ENCODE measurements around the gene SUCO. TPM values are rescaled to one million over a fixed set of nuclear protein-coding genes. Genes with fewer than 3 reads are reported as not detected.

SUCO gene
- total RNA-seq, 1 experiment from 2014 or later, result 32.9 TPM

- POLR2A ChIA-PET (ENCODE audit: low non-redundant PET), result no interaction called here
- Histone ChIP-seq H3K4me3 (ENCODE audit: low read depth, low read length, poor library complexity, severe bottlenecking) (no peak overlapping the region), H3K27me3 (replicated peaks; ENCODE audit: insufficient read depth, low read depth, low read length, poor library complexity) (no peaks in the 10 kb centered on the region), H3K36me3 (ENCODE audit: insufficient read depth, low read length, poor library complexity, severe bottlenecking) (no peaks in the 10 kb centered on the region), H3K4me1 (ENCODE audit: insufficient read depth, low read length, poor library complexity, severe bottlenecking) (no peaks in the 10 kb centered on the region), H3K9me3 (ENCODE audit: low read depth, low read length, poor library complexity, severe bottlenecking) (peaks cover 4% of the 10 kb centered on the region), H3K27ac (ENCODE audit: low read depth, low read length, poor library complexity, severe bottlenecking) (no peak overlapping the region)
- CTCF ChIA-PET, result no interaction called here
- intact Hi-C loops (cut with micrococcal nuclease; ENCODE audit: unreplicated experiment), result no loop called here
- no TSS peak for BruUV-seq (replicated peaks)
- TF ChIP-seq EZH2 (IDR thresholded peaks at IDR 0.05; ENCODE audit: borderline replicate concordance, low read depth, low read length, poor library complexity, severe bottlenecking), result no peak
- TF ChIP-seq, protein P1, sequence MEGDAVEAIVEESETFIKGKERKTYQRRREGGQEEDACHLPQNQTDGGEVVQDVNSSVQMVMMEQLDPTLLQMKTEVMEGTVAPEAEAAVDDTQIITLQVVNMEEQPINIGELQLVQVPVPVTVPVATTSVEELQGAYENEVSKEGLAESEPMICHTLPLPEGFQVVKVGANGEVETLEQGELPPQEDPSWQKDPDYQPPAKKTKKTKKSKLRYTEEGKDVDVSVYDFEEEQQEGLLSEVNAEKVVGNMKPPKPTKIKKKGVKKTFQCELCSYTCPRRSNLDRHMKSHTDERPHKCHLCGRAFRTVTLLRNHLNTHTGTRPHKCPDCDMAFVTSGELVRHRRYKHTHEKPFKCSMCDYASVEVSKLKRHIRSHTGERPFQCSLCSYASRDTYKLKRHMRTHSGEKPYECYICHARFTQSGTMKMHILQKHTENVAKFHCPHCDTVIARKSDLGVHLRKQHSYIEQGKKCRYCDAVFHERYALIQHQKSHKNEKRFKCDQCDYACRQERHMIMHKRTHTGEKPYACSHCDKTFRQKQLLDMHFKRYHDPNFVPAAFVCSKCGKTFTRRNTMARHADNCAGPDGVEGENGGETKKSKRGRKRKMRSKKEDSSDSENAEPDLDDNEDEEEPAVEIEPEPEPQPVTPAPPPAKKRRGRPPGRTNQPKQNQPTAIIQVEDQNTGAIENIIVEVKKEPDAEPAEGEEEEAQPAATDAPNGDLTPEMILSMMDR (conservative IDR thresholded peaks at IDR 0.05; ENCODE audit: low read depth, low read length), result no peak
- no peak for DNase-seq (ENCODE audit: low spot score)
Observed at GRCh38 chr1:172622541-172622940, 89.6 kb downstream of the SUCO start.

DNA sequence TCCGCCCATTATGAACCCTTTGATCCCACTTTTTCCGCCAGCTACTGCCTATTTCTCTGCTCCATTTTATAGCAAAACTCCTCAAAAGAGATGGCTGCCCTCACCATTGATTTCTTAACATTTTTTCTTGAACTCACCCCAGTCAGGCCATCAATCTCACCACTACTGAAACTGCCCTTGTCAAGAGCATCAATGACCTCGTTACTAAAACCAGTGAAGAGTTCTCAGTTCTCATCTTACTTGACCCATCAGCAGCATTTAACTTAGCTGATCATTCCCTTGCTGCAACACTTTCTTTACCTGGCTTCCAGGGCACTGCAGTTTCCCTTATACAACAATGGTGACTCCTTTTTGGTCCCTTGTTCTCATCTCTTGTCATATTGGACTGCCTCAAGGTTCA lies 90.8 kb downstream of the SUCO start:
- DNase-seq (ENCODE audit: low spot score), result no peak
- Histone ChIP-seq H3K4me1 (ENCODE audit: insufficient read depth, low read length, poor library complexity, severe bottlenecking) (no peaks in the 10 kb centered on the region), H3K36me3 (ENCODE audit: insufficient read depth, low read length, poor library complexity, severe bottlenecking) (no peaks in the 10 kb centered on the region), H3K4me3 (ENCODE audit: low read depth, low read length, poor library complexity, severe bottlenecking) (no peak overlapping the region), H3K27ac (ENCODE audit: low read depth, low read length, poor library complexity, severe bottlenecking) (no peak overlapping the region), H3K27me3 (replicated peaks; ENCODE audit: insufficient read depth, low read depth, low read length, poor library complexity) (no peaks in the 10 kb centered on the region), H3K9me3 (ENCODE audit: low read depth, low read length, poor library complexity, severe bottlenecking) (no peaks in the 10 kb centered on the region)
- intact Hi-C loops (cut with micrococcal nuclease; ENCODE audit: unreplicated experiment), result no loop called here
- ChIA-PET POLR2A (ENCODE audit: low non-redundant PET) (no interaction called here), CTCF (no interaction called here)
- TF ChIP-seq EZH2 (IDR thresholded peaks at IDR 0.05; ENCODE audit: borderline replicate concordance, low read depth, low read length, poor library complexity, severe bottlenecking), result no peak
- TF ChIP-seq, protein P1 (conservative IDR thresholded peaks at IDR 0.05; ENCODE audit: low read depth, low read length), result no peak
- no TSS peak for BruUV-seq (replicated peaks)

DNA sequence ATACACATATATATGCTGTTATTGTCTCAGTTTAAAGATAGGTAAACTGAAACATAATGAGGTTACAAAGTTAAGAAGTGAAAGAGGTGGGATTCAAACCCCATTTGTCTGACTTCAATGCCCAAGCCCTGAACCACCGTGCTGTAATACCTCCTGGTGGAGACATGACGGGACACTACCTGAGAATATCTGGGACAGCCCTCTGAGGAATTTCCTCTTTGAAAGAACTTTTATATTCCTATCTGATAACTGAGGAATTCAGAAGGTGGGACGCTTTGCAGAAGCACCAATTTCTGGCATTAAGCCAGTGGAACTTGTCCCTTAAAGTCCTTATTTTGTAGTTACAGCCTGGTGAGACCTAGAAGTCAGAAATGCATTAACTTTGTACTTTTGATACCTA lies 93.9 kb downstream of the SUCO start:
- Histone ChIP-seq H3K4me1 (ENCODE audit: insufficient read depth, low read length, poor library complexity, severe bottlenecking) (no peaks in the 10 kb centered on the region), H3K27me3 (replicated peaks; ENCODE audit: insufficient read depth, low read depth, low read length, poor library complexity) (no peaks in the 10 kb centered on the region), H3K27ac (ENCODE audit: low read depth, low read length, poor library complexity, severe bottlenecking) (no peak overlapping the region), H3K4me3 (ENCODE audit: low read depth, low read length, poor library complexity, severe bottlenecking) (no peak overlapping the region), H3K9me3 (ENCODE audit: low read depth, low read length, poor library complexity, severe bottlenecking) (no peaks in the 10 kb centered on the region), H3K36me3 (ENCODE audit: insufficient read depth, low read length, poor library complexity, severe bottlenecking) (no peaks in the 10 kb centered on the region)
- TF ChIP-seq EZH2 (IDR thresholded peaks at IDR 0.05; ENCODE audit: borderline replicate concordance, low read depth, low read length, poor library complexity, severe bottlenecking), result no peak
- TF ChIP-seq, protein P1 (conservative IDR thresholded peaks at IDR 0.05; ENCODE audit: low read depth, low read length), result no peak
- ChIA-PET CTCF (no interaction called here), POLR2A (ENCODE audit: low non-redundant PET) (no interaction called here)
- no TSS peak for BruUV-seq (replicated peaks)
- DNase-seq (ENCODE audit: low spot score), result no peak
- intact Hi-C loops (cut with micrococcal nuclease; ENCODE audit: unreplicated experiment), result no loop called here
